ENCODE data around the gene ADAM22.

DNA sequence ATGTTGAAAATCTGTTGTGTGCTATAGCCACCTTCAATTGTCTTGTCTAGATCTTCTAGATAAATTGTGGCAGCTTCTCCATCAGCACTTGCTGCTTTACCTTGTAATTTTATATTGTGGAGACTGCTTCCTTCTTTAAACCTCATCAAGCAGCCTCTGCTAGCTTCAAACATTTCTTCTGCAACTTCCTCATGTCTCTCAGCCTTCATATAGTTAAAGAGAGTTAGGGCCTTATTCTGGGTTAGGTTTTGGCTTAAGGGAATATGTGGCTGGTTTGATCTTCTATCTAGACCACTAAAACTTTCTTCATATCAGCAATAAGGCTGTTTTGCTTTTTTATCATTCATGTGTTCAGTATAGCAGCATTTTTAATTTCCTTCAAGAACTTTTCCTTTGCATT is 128.2 kb downstream of the ADAM22 start:
- TF ChIP-seq EZH2 (IDR thresholded peaks at IDR 0.05; ENCODE audit: low read depth) (no peak), CTCF (conservative IDR thresholded peaks at IDR 0.05) (no peak)
